Mesenteric fat pad (tissue), 1 donor: ENCODE data around the gene S100A16. TPM values are rescaled to one million over a fixed set of nuclear protein-coding genes. Genes with fewer than 3 reads are reported as not detected.
A peak's percentile ranks its signal among the peaks of the same experiment; 100 is the strongest.
"Not testable (repeated sequence)": the region's sequence is repeated elsewhere in the genome, so short reads cannot be mapped to it uniquely, and the experiment has no call there.

Source experiments
- DNase-seq: peaks from one replicate; pipeline ENCODE4 v3.0.0-alpha.2; 2020; ENCODE audit warnings: low spot score
- total RNA-seq: library from RNA; stranded (reverse); fragmentation: NEBNext Ultra II Directional; extraction: Animal tissue kit (Norgen Biotek cat#: 25700); gene quantifications from one replicate; pipeline ENCODE4 v1.2.1, GENCODE V29; 2021
- donor health status: DM: yes; HTN: yes; CAD: no.

The S100A16 gene
- total RNA-seq, 1 donor from 2014 or later: 107 TPM

DNA sequence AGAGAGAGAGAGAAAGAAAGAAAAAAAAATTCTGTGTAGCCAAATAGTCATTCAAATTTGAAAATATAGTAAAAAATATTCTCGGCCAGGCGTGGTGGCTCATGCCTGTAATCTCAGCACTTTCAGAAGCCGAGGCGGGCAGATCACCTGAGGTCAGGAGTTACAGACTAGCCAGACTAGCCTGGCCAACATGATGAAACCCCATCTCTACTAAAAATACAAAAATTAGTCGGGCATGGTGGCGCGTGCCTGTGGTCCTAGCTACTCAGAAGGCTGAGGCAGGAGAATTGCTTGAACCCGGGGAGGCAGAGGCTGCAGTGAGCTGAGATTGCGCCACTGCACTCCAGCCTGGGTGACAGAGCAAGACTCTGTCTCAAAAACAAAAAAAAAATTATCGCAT lies 24.9 kb downstream of the S100A16 start:
- not testable (repeated sequence) for DNase-seq

- DNase-seq: no peak
These were observed 25.6 kb downstream of the S100A16 start for GRCh38 chr1:153587314-153587713.

- DNase-seq: no peak
These were observed 26.6 kb downstream of the S100A16 start for GRCh38 chr1:153586347-153586746.

GRCh38 chr1:153585006-153585405 lies 27.9 kb downstream of the S100A16 start:
- DNase-seq: no peak

DNA sequence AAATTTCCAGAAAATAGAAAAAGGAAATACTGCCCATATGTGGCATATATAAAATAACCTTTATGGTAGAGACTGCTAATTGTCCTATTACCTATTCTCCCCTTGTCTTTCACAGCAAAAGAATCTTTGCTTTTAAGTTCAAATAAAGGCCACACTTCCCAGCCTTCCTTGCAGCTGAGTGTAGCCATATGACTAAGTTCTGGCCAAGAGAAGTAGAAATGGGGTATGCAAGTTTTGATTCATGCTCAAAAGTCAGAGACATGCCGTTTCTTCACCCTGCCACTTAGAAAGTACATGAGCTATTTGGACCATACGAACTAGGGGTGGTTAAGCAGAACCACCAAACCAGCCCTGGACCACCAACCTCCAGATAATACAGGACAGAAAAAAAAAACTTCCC lies 29.0 kb downstream of the S100A16 start:
- DNase-seq: no peak

DNA sequence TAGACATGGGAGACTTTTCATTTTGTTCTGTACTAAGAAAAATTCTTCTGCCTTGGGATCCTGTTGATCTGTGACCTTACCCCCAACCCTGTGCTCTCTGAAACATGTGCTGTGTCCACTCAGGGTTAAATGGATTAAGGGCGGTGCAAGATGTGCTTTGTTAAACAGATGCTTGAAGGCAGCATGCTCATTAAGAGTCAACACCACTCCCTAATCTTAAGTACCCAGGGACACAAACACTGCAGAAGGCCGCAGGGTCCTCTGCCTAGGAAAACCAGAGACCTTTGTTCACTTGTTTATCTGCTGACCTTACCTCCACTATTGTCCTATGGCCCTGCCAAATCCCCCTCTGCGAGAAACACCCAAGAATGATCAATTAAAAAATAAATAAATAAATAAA lies 29.4 kb downstream of the S100A16 start:
- DNase-seq: not testable (repeated sequence)

- peak; percentile 62 for DNase-seq
These were observed 30.1 kb downstream of the S100A16 start for GRCh38 chr1:153582836-153583235.

DNA sequence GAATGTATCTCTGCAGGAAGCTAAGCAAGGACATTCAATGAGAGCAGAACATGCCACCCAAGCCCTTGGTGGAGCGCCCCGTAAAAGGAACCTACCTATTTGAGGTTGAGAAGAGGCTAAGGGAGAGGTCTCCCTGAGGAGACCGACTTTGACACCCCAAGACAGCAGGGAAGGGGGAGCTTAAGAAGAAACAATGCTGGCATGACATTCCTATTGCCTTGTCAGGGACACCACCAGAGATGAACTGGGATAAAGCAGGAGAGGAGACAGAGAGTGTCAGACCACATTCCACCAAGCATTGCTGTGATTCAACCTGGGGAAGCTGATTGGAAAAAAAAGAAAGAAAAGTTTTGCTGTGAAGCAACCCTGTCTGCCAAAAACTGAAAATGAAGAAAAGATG lies 34.0 kb downstream of the S100A16 start:
- DNase-seq: no peak

DNA sequence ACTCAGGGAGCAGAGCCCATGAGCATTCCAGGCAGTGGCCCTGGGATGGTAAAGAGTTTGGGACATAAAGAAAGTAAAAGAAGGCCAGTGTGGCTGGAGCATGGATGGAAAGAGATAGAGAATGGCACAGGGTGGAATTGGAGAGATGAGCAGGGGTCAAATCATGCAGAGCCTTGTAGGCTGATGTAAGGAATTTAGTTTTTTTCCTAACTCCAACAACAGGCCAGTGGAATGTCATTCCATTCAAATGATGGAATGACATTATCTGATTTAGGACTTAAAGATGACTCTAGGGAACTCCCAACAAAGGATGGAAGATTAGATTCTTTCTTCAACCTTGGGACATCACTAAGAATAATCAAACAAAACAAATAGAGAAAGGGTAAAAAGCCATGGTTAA lies 34.4 kb downstream of the S100A16 start:
- no peak for DNase-seq

GRCh38 chr1:153577624-153578051 lies 35.3 kb downstream of the S100A16 start:
- peak; percentile 86 for DNase-seq

DNA sequence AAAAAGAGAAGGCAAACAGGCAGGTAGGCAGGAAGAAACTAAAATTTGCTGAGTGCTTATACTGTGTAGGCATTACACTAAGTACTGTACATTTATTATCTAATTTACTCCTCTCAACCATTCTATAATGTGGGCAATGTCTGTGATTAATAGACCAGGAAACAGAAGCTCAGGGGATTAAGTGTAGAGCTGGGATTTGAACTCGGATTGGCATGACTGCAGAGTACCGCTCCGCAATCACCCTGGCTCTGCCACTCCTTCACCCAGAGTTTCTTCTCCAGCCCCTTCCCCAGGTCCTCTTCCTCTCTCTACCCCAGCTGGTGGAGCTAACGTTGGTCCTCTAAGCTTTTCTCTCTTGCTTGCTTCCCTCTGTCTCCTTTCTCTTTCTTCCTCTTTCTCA lies 35.8 kb downstream of the S100A16 start:
- DNase-seq: no peak

DNA sequence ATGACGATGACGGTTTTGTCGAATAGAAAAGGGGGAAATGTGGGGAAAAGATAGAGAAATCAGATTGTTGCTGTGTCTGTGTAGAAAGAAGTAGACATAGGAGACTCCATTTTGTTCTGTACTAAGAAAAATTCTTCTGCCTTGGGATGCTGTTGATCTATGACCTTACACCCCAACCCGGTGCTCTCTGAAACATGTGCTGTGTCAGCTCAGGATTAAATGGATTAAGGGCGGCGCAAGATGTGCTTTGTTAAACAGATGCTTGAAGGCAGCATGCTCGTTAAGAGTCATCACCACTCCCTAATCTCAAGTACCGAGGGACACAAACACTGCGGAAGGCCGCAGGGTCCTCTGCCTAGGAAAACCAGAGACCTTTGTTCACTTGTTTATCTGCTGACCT lies 37.4 kb downstream of the S100A16 start:
- not testable (repeated sequence) for DNase-seq

- not testable (repeated sequence) for DNase-seq
These were observed 37.9 kb downstream of the S100A16 start for GRCh38 chr1:153575081-153575491.

GRCh38 chr1:153573351-153573750 lies 39.6 kb downstream of the S100A16 start:
- no peak for DNase-seq

GRCh38 chr1:153572569-153573015 lies 40.3 kb downstream of the S100A16 start:
- peak; percentile 89 for DNase-seq

DNA sequence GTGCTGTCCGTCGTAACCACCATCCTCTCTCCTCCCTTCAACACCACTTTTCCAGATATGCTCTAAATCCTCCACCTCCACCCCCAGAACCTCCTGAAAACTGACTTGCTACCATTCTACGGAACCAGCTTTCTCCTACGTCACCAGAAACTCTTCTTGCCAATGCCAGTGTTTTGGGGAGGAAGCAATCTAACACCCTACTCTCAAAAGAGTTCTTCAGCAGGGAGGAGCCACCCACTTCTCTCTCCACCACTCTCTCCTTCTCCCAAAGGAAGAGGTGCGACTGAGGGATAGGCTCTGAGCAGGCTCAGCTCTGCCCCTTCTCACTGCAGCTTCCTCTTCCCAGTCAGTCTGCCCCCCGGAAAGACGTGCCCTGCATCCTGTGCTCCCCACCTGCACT lies 41.2 kb downstream of the S100A16 start:
- DNase-seq: no peak

GRCh38 chr1:153570874-153571273 lies 42.1 kb downstream of the S100A16 start:
- DNase-seq: no peak

GRCh38 chr1:153569465-153569864 lies 43.5 kb downstream of the S100A16 start:
- DNase-seq: no peak

DNA sequence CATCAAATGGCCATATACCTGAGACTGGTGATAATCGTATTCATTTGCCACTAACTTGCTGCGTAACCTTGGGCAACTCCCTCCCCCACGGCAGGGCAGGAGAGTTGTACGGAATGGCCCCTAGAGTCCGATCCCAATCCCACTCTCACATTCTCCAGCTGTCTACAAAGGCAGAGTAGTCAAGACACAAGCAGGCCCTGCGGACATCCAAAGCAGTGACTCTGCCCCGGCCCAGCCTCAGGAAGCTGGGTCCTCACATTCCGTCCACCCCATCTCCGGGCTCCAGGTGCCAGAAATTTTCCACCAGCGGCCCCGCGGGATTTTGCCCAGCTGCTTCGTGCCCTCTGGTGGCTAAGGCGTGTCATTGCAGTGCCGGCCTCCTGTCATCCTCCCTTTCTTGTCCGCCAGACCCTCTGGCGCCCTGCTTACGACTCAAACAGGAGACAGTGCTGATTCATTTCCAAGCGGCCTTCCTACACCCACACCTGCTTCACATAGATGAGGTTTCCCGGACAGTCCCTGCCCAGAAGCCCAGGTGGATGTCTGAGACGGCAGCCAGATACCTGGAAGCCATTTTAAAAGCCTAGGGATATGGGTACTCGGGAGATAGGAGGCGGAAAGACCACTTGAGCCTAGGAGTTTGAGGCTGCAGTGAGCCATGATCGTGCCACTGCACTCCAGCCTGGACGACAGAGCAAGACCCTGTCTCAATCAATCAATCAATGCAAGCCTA lies 44.4 kb downstream of the S100A16 start:
- DNase-seq: peak; percentile 97

GRCh38 chr1:153567621-153568366 lies 45.1 kb downstream of the S100A16 start:
- peak; percentile 85 for DNase-seq

GRCh38 chr1:153566414-153567371 lies 46.2 kb downstream of the S100A16 start:
- DNase-seq: peak; percentile 97
